Small intestine (tissue), 7 donors: ENCODE data around the gene DCP2. TPM values are rescaled to one million over a fixed set of nuclear protein-coding genes. Genes with fewer than 3 reads are reported as not detected.

ENCODE experiments used
- DNase-seq, 2 donors: peaks; one replicate each; pipeline versions ENCODE4 v3.0.0 to v3.0.0-alpha.2; 2013
- FAIRE-seq: peaks from 2 replicates; lab custom pipeline; 2012; peaks lifted over from hg19 to GRCh38; lab: Jason Lieb, UNC
- H3K27ac ChIP-seq, 3 donors: one replicate each; pipeline ENCODE4 v1.5.1; 2013; ENCODE audit warnings: low read length in 2 of 3, mild to moderate bottlenecking in 2 of 3, control low read depth in 1 of 3, inconsistent platforms in 1 of 3, low read depth in 1 of 3, moderate library complexity in 1 of 3
- H3K27me3 ChIP-seq, 3 donors: one replicate each; pipeline ENCODE4 v1.6.1; 2013; ENCODE audit warnings: low read length in 3 of 3, inconsistent platforms in 1 of 3; ENCODE audit not compliant: control insufficient read depth in 3 of 3, insufficient read depth in 3 of 3
- H3K36me3 ChIP-seq, 3 donors: one replicate each; pipeline ENCODE4 v1.6.1; 2013; ENCODE audit warnings: low read length in 3 of 3, inconsistent platforms in 1 of 3, low read depth in 1 of 3, mild to moderate bottlenecking in 1 of 3, moderate library complexity in 1 of 3; ENCODE audit not compliant: control insufficient read depth in 3 of 3, insufficient read depth in 2 of 3
- H3K4me1 ChIP-seq, 3 donors: one replicate each; pipeline ENCODE4 v1.6.1; 2013; ENCODE audit warnings: low read length in 2 of 3, inconsistent platforms in 1 of 3, low read depth in 1 of 3, mild to moderate bottlenecking in 1 of 3, moderate library complexity in 1 of 3; ENCODE audit not compliant: control insufficient read depth in 3 of 3, insufficient read depth in 2 of 3
- H3K4me3 ChIP-seq, 3 donors: one replicate each; pipeline ENCODE4 v1.5.1; 2013; ENCODE audit warnings: low read length in 3 of 3, control low read depth in 1 of 3, inconsistent platforms in 1 of 3, low read depth in 1 of 3, mild to moderate bottlenecking in 1 of 3, moderate library complexity in 1 of 3
- H3K9me3 ChIP-seq, 2 donors: one replicate each; pipeline ENCODE4 v1.6.1; 2013; ENCODE audit warnings: low read depth in 1 of 2, low read length in 1 of 2; ENCODE audit not compliant: control insufficient read depth in 2 of 2, insufficient read depth in 1 of 2
- WGBS, 3 donors: extraction: QIAGEN DNeasy Blood & Tissue Kit; methylation state at CpG; one replicate each; pipeline ENCODE4 v1.1.7; 2013; 5-methylcytosine and 5-hydroxymethylcytosine counted together
- polyA plus RNA-seq, 4 donors: library from polyadenylated mRNA; stranded (reverse) in 3 of 4; unstranded in 1 of 4; fragments of 200-250 nt in 3 of 4; fragments of 120-200 nt in 1 of 4; gene quantifications; one replicate each; pipeline versions ENCODE4 v1.2.1 to v1.2.3, GENCODE V29; 2013
- donor health status: healthy with polysubstance abuse.
- donor health status: control.
- donor health status: control.
- donor health status: Bipolar disorder and iron deficiency.
- donor health status: healthy.

DCP2 gene
- polyA plus RNA-seq, 4 donors: 5.6 to 19.5 (median 8.0) TPM

GRCh38 chr5:113029614-113030013 is 53.0 kb downstream of the DCP2 start:
- H3K27me3 ChIP-seq: no peaks in the 10 kb centered on the region
- WGBS, 3 donors: 78 to 79% (median 78%) methylated on average over 6 of the region's 6 CpGs
- no peak for DNase-seq
- FAIRE-seq: no peak
- peaks cover 2 to 8% (median 2%) of the 10 kb centered on the region in 3 donors for H3K36me3 ChIP-seq
- H3K27ac ChIP-seq: no peak overlapping the region
- peaks cover 0 to 4% (median 0%) of the 10 kb centered on the region in 3 donors for H3K4me1 ChIP-seq
- no peaks in the 10 kb centered on the region for H3K9me3 ChIP-seq
- H3K4me3 ChIP-seq: no peak overlapping the region

DNA sequence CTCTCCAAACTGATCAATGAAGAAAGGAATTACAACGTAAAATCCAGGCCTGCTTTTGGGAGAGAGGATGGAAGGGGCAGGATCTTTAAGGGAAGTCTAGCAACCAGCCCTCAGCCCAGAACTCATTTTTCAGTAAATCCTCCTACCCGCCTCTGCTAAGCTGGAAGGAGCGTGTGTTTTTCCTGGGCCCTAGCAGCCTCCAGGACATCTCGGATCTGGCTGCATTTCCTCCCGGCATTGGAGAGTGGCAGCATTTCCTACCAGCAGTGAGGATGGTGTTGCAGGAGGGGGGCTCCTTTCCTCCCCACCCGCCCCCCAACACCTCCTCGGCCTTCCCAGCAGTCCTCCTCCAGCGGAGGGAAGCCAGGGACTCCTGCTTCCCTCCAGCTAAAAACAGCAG is 54.5 kb downstream of the DCP2 start:
- Histone ChIP-seq H3K27ac (no peak overlapping the region), H3K36me3 (peaks cover 2 to 8% (median 2%) of the 10 kb centered on the region in 3 donors), H3K27me3 (no peaks in the 10 kb centered on the region), H3K4me3 (no peak overlapping the region), H3K4me1 (peaks cover 0 to 4% (median 0%) of the 10 kb centered on the region in 3 donors), H3K9me3 (no peaks in the 10 kb centered on the region)
- DNase-seq (no peak), FAIRE-seq (no peak)
- 78 to 88% (median 85%) methylated on average over 8 of the region's 8 CpGs for WGBS, 3 donors

DNA sequence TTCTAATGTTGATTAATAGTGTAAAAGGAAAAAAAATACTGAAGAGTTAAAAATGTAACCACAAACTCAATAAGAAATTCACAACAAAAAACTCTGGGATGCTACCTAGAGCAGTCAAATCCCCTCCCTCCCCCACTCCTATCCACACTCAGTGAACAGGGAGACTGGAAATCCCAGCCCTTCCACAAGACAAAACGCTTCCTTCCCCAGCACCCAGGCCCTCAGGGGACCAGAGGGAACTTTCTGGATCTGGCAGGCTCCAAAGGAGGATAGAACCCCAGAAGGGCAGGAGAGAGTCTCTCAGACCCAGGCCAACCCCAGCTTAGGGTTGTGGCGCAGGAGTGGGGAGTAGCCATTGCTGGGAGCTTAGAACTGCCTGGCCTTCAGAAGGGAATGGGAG is 55.0 kb downstream of the DCP2 start:
- peaks cover 0 to 4% (median 0%) of the 10 kb centered on the region in 3 donors for H3K4me1 ChIP-seq
- no peaks in the 10 kb centered on the region for H3K9me3 ChIP-seq
- 88 to 98% (median 91%) methylated on average over 2 of the region's 2 CpGs for WGBS, 3 donors
- no peak overlapping the region for H3K4me3 ChIP-seq
- FAIRE-seq (no peak), DNase-seq (no peak)
- no peak overlapping the region for H3K27ac ChIP-seq
- no peaks in the 10 kb centered on the region for H3K27me3 ChIP-seq
- peaks cover 0 to 8% (median 2%) of the 10 kb centered on the region in 3 donors for H3K36me3 ChIP-seq

DNA sequence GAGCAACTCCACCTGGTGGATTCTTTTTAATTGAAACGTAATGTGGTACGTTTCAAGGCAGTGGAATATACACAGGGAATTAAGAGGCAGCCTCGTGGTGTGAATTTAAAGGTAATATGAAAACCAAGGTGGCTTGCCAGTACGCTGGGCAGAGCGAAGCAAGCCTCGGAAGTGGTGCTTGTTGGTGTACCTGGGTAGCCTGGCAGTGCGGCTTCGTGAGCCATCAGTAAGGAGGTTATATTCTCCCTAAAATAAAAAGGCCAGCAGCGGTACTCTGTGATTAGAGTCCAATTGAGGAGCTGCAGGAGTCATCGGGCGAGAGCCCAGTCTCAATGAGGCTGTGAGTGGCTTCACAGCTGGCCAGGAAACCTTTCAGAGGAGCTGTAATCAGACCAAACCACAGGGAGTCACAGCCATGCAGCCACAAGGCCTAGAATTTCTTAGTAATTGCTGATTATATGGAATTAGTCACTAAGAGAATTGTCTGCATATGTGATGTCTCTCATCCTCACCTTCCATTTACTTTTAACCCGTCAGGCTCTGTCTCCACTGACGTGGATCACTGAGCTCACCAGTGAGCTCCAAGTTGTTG is 57.7 kb downstream of the DCP2 start:
- Histone ChIP-seq H3K36me3 (peaks cover 0 to 4% (median 0%) of the 10 kb centered on the region in 3 donors), H3K4me1 (peaks cover 0 to 4% (median 0%) of the 10 kb centered on the region in 3 donors), H3K9me3 (no peaks in the 10 kb centered on the region), H3K27me3 (no peaks in the 10 kb centered on the region), H3K27ac (no peak overlapping the region), H3K4me3 (no peak overlapping the region)
- 90 to 93% (median 90%) methylated on average over 13 of the region's 13 CpGs for WGBS, 3 donors
- DNase-seq: no peak
- FAIRE-seq: no peak

GRCh38 chr5:113035096-113035495 is 58.5 kb downstream of the DCP2 start:
- no peak for DNase-seq
- Histone ChIP-seq H3K36me3 (peaks cover 0 to 4% (median 0%) of the 10 kb centered on the region in 3 donors), H3K27ac (no peak overlapping the region), H3K4me3 (no peak overlapping the region), H3K9me3 (no peaks in the 10 kb centered on the region), H3K4me1 (peaks cover 0 to 4% (median 0%) of the 10 kb centered on the region in 3 donors), H3K27me3 (no peaks in the 10 kb centered on the region)
- WGBS, 3 donors: 76 to 95% (median 92%) methylated on average over 1 of the region's 1 CpG
- no peak for FAIRE-seq

GRCh38 chr5:113036321-113036720 is 59.7 kb downstream of the DCP2 start:
- WGBS, 3 donors: 92 to 95% (median 95%) methylated on average over 4 of the region's 4 CpGs
- FAIRE-seq (no peak), DNase-seq (no peak)
- Histone ChIP-seq H3K9me3 (no peaks in the 10 kb centered on the region), H3K4me1 (peaks cover 0 to 4% (median 0%) of the 10 kb centered on the region in 3 donors), H3K27me3 (no peaks in the 10 kb centered on the region), H3K36me3 (peaks cover 0 to 4% (median 0%) of the 10 kb centered on the region in 3 donors), H3K27ac (no peak overlapping the region), H3K4me3 (no peak overlapping the region)

DNA sequence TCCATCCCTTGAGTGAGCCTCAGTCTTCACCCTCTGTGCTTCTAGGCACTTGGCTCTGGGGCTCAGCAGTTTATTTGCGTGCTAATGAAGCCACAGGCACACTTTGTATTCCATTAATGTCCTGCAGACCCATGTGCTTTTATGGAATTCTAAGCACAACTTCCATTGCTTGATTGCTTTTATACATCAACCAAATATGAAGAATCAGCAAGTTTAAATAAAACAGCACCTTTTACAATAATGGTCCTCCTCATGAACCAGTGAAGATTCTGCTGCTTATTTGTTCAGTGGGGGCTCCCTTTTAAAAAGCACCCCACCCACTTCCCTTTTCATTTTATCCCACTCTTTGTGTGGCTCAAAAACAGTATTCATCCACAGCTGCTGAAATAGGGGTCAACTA is 60.2 kb downstream of the DCP2 start:
- peaks cover 0 to 4% (median 2%) of the 10 kb centered on the region in 3 donors for H3K36me3 ChIP-seq

GRCh38 chr5:113038136-113038535 is 61.5 kb downstream of the DCP2 start:
- no peak overlapping the region for H3K4me3 ChIP-seq
- no peak overlapping the region for H3K27ac ChIP-seq
- H3K4me1 ChIP-seq: no peaks in the 10 kb centered on the region
- no peak for FAIRE-seq
- 87 to 96% (median 90%) methylated on average over 1 of the region's 1 CpG for WGBS, 3 donors
- H3K36me3 ChIP-seq: peaks cover 0 to 4% (median 2%) of the 10 kb centered on the region in 3 donors
- H3K9me3 ChIP-seq: no peaks in the 10 kb centered on the region
- DNase-seq: no peak
- H3K27me3 ChIP-seq: no peaks in the 10 kb centered on the region

More for the DNA sequence above, 60.2 kb downstream of the DCP2 start:
- Histone ChIP-seq H3K4me3 (no peak overlapping the region), H3K27me3 (no peaks in the 10 kb centered on the region), H3K9me3 (no peaks in the 10 kb centered on the region), H3K4me1 (peaks cover 0 to 4% (median 0%) of the 10 kb centered on the region in 3 donors), H3K27ac (no peak overlapping the region)
- FAIRE-seq: no peak
- 91 to 100% (median 93%) methylated on average over 1 of the region's 1 CpG for WGBS, 3 donors
- DNase-seq: no peak
